HCT116 (cell line): ENCODE data around the gene KCNS3. TPM values are rescaled to one million over a fixed set of nuclear protein-coding genes. Genes with fewer than 3 reads are reported as not detected.

ENCODE experiments used
- ATAC-seq: fragments of 200-7000 bp; cut with Tn5 transposase; 2 replicates; pipeline ENCODE4 v1.9.1; 2020; ENCODE audit warnings: mild to moderate bottlenecking, moderate library complexity
- BruUV-seq: library from RNA; stranded (reverse); fragments of 400-500 nt; replicated peaks from 2 replicates; lab custom pipeline; 2021; lab: Mats Ljungman, UMichigan
- CTCF ChIA-PET: fragments of 300-600 bp; sonication (Branson Sonifier 250); formaldehyde crosslinking; loops from one replicate; lab custom pipeline; 2021; ENCODE audit warnings: antibody characterized with exemption; lab: Charles Lee
- POLR2A ChIA-PET: fragments of 300-600, 350-600 bp; sonication (Branson Sonifier 250); formaldehyde crosslinking; loops from one replicate; lab custom pipeline; 2021; ENCODE audit warnings: antibody characterized with exemption; lab: Charles Lee
- RAD21 ChIA-PET, 2 experiments: fragments of 300-600 bp; sonication (Branson Sonifier 250); formaldehyde crosslinking; loops; one replicate each; lab custom pipeline; 2023; ENCODE audit warnings: low total read pairs in 2 of 2; ENCODE audit not compliant: uncharacterized antibody in 2 of 2, unreplicated experiment in 2 of 2, low non-redundant PET in 1 of 2; lab: Charles Lee
- DNase-seq: peaks from one replicate; pipeline ENCODE4 v3.0.0-alpha.2; 2010; ENCODE audit warnings: low read depth, low spot score
- H2AFZ ChIP-seq: fragments of 200-600 bp; shearing (Covaris generic), sonication (generic); 2 replicates; pipeline ENCODE4 v1.6.1; 2017; ENCODE audit warnings: low read depth, mixed run types, mixed read lengths, antibody characterized with exemption, low read length; ENCODE audit not compliant: poor library complexity, severe bottlenecking
- H3K27ac ChIP-seq: 2 replicates; pipeline ENCODE4 v1.5.1; 2012; ENCODE audit warnings: low read depth, low read length
- H3K27me3 ChIP-seq: fragments of 200-600 bp; sonication (generic); 2 replicates; pipeline ENCODE4 v1.6.1; 2016; ENCODE audit warnings: mixed run types, low read length, mixed read lengths; ENCODE audit not compliant: insufficient read depth
- H3K36me3 ChIP-seq, 2 experiments: fragments of 200-500 bp in 1 of 2; fragments of 200-600 bp in 1 of 2; sonication (Bioruptor generic) in 1 of 2; sonication (generic) in 1 of 2; 2 replicates each; pipeline versions ENCODE4 v1.5.1 to v1.6.1; 2014 to 2016; ENCODE audit warnings: low read length in 2 of 2, inconsistent platforms in 1 of 2, mixed read lengths in 1 of 2, mixed run types in 1 of 2; ENCODE audit not compliant: insufficient read depth in 2 of 2, control insufficient read depth in 1 of 2
- H3K4me1 ChIP-seq, 2 experiments: fragments of 200-600 bp in 1 of 2; sonication (generic) in 1 of 2; 2 replicates each; pipeline versions ENCODE4 v1.5.1 to v1.6.1; 2012 to 2017; ENCODE audit warnings: low read length in 2 of 2, inconsistent platforms in 1 of 2, mild to moderate bottlenecking in 1 of 2, mixed read lengths in 1 of 2, mixed run types in 1 of 2, moderate library complexity in 1 of 2; ENCODE audit not compliant: insufficient read depth in 2 of 2, control insufficient read depth in 1 of 2
- H3K4me2 ChIP-seq: fragments of 200-600 bp; sonication (generic); 2 replicates; pipeline ENCODE4 v1.6.1; 2017; ENCODE audit warnings: mixed run types, low read length, mixed read lengths
- H3K4me3 ChIP-seq, 2 experiments: fragments of 200-600 bp in 1 of 2; sonication (generic) in 1 of 2; replicated peaks in 1 of 2; 2 replicates each; pipeline ENCODE4 v1.5.1; 2011 to 2016; ENCODE audit warnings: low read length in 2 of 2, control low read depth in 1 of 2, low read depth in 1 of 2, mild to moderate bottlenecking in 1 of 2, mixed read lengths in 1 of 2, mixed run types in 1 of 2
- H3K79me2 ChIP-seq: fragments of 200-600 bp; sonication (generic); 2 replicates; pipeline ENCODE4 v1.6.1; 2017; ENCODE audit warnings: mild to moderate bottlenecking, mixed run types, low read length, moderate library complexity, mixed read lengths; ENCODE audit not compliant: insufficient read depth
- H3K9ac ChIP-seq: fragments of 200-600 bp; sonication (generic); 2 replicates; pipeline ENCODE4 v1.6.1; 2016; ENCODE audit warnings: low read length, mixed read lengths
- H3K9me2 ChIP-seq: fragments of 200-600 bp; sonication (generic), shearing (Covaris generic); 2 replicates; pipeline ENCODE4 v1.6.1; 2017; ENCODE audit warnings: mixed run types, mild to moderate bottlenecking, moderate library complexity; ENCODE audit not compliant: insufficient read depth
- H3K9me3 ChIP-seq, 2 experiments: fragments of 200-500 bp in 1 of 2; fragments of 200-600 bp in 1 of 2; sonication (Bioruptor generic) in 1 of 2; sonication (generic) in 1 of 2; 2 replicates each; pipeline ENCODE4 v1.6.1; 2014 to 2017; ENCODE audit warnings: low read length in 2 of 2, mixed read lengths in 2 of 2, inconsistent platforms in 1 of 2, low read depth in 1 of 2, mild to moderate bottlenecking in 1 of 2, mixed run types in 1 of 2, moderate library complexity in 1 of 2; ENCODE audit not compliant: control insufficient read depth in 1 of 2, insufficient read depth in 1 of 2
- H4K20me1 ChIP-seq: fragments of 200-600 bp; sonication (generic), shearing (Covaris generic); 2 replicates; pipeline ENCODE4 v1.6.1; 2017; ENCODE audit warnings: mixed run types, mild to moderate bottlenecking, moderate library complexity; ENCODE audit not compliant: insufficient read depth
- CBX3 ChIP-seq: IDR thresholded peaks from 2 replicates; pipeline ENCODE4 v1.6.1; 2012; ENCODE audit warnings: low read depth
- EZH2phosphoT487 ChIP-seq: fragments of 200-600 bp; IDR thresholded peaks from 2 replicates; pipeline ENCODE4 v1.6.1; 2018; ENCODE audit warnings: antibody characterized with exemption, borderline replicate concordance
- FOSL1 ChIP-seq: IDR thresholded peaks from 2 replicates; pipeline ENCODE4 v1.6.1; 2012; ENCODE audit warnings: low read depth
- POLR2A ChIP-seq: IDR thresholded peaks from 2 replicates; pipeline ENCODE4 v1.7.0; 2011; ENCODE audit warnings: borderline replicate concordance; ENCODE audit not compliant: insufficient read depth, insufficient read length; ENCODE audit errors: extremely low read depth
- SRF ChIP-seq: IDR thresholded peaks from 2 replicates; pipeline ENCODE4 v1.6.1; 2012; ENCODE audit warnings: low read depth
- YY1 ChIP-seq: IDR thresholded peaks from 2 replicates; pipeline ENCODE4 v1.6.1; 2011; ENCODE audit warnings: low read length, low read depth, moderate library complexity, mild to moderate bottlenecking; ENCODE audit not compliant: insufficient replicate concordance; ENCODE audit errors: extremely low read depth
- intact Hi-C: fragments of 100-400 bp; cut with micrococcal nuclease; formaldehyde crosslinking; loops from 2 replicates; pipeline ENCODE4 v1.10.0; 2022
- total RNA-seq: library from RNA; stranded (reverse); gene quantifications from one replicate; pipeline ENCODE4 v1.2.1, GENCODE V29; 2021; ENCODE audit not compliant: unreplicated experiment
- TF ChIP-seq, protein P1 (sequence below): IDR thresholded peaks from 2 replicates; pipeline ENCODE4 v1.6.1; 2012
- TF ChIP-seq, protein P2 (sequence below): IDR thresholded peaks from 2 replicates; pipeline ENCODE4 v1.6.1; 2012; ENCODE audit warnings: low read depth

KCNS3 gene
- total RNA-seq, 1 experiment from 2014 or later: 5.2 TPM

DNA sequence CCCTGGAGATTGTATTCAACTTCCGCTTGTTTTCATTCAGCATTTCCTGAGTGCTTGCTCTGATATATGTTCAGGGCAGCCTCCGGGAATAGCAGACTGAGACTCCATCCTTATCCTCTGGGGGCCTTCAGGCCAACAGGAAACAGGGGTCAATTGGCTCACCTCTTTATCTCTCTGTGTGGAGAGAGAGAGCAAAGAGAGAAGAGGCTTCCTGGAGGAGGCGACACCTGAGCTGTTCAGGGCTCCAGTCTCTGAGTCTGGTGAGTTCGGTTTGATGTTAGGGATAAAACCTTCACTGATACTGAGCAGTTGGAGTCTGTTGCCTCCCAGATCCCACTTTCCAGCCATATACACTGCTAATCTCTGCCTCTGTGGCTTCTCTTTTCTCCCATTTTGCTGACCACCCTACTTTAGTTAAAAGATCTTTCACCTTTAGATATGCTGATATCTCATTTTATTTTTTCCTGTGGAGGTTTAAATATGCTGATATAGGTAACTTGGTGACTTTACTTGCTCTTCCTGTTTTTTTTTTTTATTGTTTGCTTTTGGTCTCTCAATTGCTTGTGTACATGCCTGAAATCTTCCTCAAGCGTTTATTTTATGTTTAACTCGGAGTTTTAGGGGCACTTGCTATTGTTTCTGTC lies 56.9 kb downstream of the KCNS3 start:
- H3K9me3 ChIP-seq: no peaks in the 10 kb centered on the region
- no peaks in the 10 kb centered on the region for H4K20me1 ChIP-seq
- POLR2A ChIA-PET: no interaction called here
- intact Hi-C loops: no loop called here
- DNase-seq: no peak
- no peak overlapping the region for H3K4me3 ChIP-seq
- H2AFZ ChIP-seq: no peak overlapping the region
- BruUV-seq: no TSS peak
- ATAC-seq: no peak
- no peak overlapping the region for H3K4me2 ChIP-seq
- no peaks in the 10 kb centered on the region for H3K4me1 ChIP-seq
- no peaks in the 10 kb centered on the region for H3K27me3 ChIP-seq
- H3K9ac ChIP-seq: no peak overlapping the region
- H3K79me2 ChIP-seq: no peaks in the 10 kb centered on the region
- CTCF ChIA-PET: no interaction called here
- H3K36me3 ChIP-seq: no peaks in the 10 kb centered on the region
- H3K27ac ChIP-seq: no peak overlapping the region
- H3K9me2 ChIP-seq: no peaks in the 10 kb centered on the region
- no peak for TF ChIP-seq SRF
- TF ChIP-seq, protein P1, sequence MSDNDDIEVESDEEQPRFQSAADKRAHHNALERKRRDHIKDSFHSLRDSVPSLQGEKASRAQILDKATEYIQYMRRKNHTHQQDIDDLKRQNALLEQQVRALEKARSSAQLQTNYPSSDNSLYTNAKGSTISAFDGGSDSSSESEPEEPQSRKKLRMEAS: no peak
- no peak for TF ChIP-seq YY1
- no peak for TF ChIP-seq POLR2A
- TF ChIP-seq FOSL1: no peak
- TF ChIP-seq EZH2phosphoT487: no peak
- TF ChIP-seq, protein P2, sequence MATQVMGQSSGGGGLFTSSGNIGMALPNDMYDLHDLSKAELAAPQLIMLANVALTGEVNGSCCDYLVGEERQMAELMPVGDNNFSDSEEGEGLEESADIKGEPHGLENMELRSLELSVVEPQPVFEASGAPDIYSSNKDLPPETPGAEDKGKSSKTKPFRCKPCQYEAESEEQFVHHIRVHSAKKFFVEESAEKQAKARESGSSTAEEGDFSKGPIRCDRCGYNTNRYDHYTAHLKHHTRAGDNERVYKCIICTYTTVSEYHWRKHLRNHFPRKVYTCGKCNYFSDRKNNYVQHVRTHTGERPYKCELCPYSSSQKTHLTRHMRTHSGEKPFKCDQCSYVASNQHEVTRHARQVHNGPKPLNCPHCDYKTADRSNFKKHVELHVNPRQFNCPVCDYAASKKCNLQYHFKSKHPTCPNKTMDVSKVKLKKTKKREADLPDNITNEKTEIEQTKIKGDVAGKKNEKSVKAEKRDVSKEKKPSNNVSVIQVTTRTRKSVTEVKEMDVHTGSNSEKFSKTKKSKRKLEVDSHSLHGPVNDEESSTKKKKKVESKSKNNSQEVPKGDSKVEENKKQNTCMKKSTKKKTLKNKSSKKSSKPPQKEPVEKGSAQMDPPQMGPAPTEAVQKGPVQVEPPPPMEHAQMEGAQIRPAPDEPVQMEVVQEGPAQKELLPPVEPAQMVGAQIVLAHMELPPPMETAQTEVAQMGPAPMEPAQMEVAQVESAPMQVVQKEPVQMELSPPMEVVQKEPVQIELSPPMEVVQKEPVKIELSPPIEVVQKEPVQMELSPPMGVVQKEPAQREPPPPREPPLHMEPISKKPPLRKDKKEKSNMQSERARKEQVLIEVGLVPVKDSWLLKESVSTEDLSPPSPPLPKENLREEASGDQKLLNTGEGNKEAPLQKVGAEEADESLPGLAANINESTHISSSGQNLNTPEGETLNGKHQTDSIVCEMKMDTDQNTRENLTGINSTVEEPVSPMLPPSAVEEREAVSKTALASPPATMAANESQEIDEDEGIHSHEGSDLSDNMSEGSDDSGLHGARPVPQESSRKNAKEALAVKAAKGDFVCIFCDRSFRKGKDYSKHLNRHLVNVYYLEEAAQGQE: no peak
- TF ChIP-seq CBX3: no peak
- RAD21 ChIA-PET: no interaction called here
